ENCODE measurements around the gene ACBD6.

The ACBD6 gene

GRCh38 chr1:180255536-180256340, 246.6 kb downstream of the ACBD6 start:
- no peak for DNase-seq (ENCODE audit: low read depth)

- DNase-seq (ENCODE audit: low read depth): no peak
Observed at GRCh38 chr1:180254854-180255253, 247.5 kb downstream of the ACBD6 start.

- DNase-seq (ENCODE audit: low read depth): no peak
Observed at GRCh38 chr1:180254496-180254819, 247.9 kb downstream of the ACBD6 start.

- DNase-seq (ENCODE audit: low read depth): no peak
Observed at GRCh38 chr1:180253585-180254495, 248.5 kb downstream of the ACBD6 start.

GRCh38 chr1:180252638-180253536, 249.5 kb downstream of the ACBD6 start:
- no peak for DNase-seq (ENCODE audit: low read depth)

GRCh38 chr1:180251526-180252305, 250.7 kb downstream of the ACBD6 start:
- no peak for DNase-seq (ENCODE audit: low read depth)

- no peak for DNase-seq (ENCODE audit: low read depth)
Observed at GRCh38 chr1:180250883-180251509, 251.4 kb downstream of the ACBD6 start.

GRCh38 chr1:180250499-180250770, 251.9 kb downstream of the ACBD6 start:
- no peak for DNase-seq (ENCODE audit: low read depth)

- DNase-seq (ENCODE audit: low read depth): no peak
Observed at GRCh38 chr1:180249725-180250498, 252.5 kb downstream of the ACBD6 start.

- no peak for DNase-seq (ENCODE audit: low read depth)
Observed at GRCh38 chr1:180248731-180249681, 253.4 kb downstream of the ACBD6 start.

GRCh38 chr1:180248176-180248575, 254.2 kb downstream of the ACBD6 start:
- DNase-seq (ENCODE audit: low read depth): no peak

GRCh38 chr1:180247580-180247979, 254.8 kb downstream of the ACBD6 start:
- no peak for DNase-seq (ENCODE audit: low read depth)

- DNase-seq (ENCODE audit: low read depth): no peak
Observed at GRCh38 chr1:180247061-180247460, 255.3 kb downstream of the ACBD6 start.

- no peak for DNase-seq (ENCODE audit: low read depth)
Observed at GRCh38 chr1:180246579-180246978, 255.8 kb downstream of the ACBD6 start.

GRCh38 chr1:180244840-180245239, 257.5 kb downstream of the ACBD6 start:
- DNase-seq (ENCODE audit: low read depth): no peak

- no peak for DNase-seq (ENCODE audit: low read depth)
Observed at GRCh38 chr1:180243517-180244221, 258.7 kb downstream of the ACBD6 start.

GRCh38 chr1:180241716-180242544, 260.4 kb downstream of the ACBD6 start:
- no peak for DNase-seq (ENCODE audit: low read depth)
